Activated naive CD4-positive, alpha-beta T cell treated with anti-CD3 and anti-CD28 coated beads, Interleukin-2, amount 10 ng/mL, durations not matched to agents 7 days and 5 days (primary cell): ENCODE data around the gene TNNT3.
"Not testable (repeated sequence)": the region's sequence is repeated elsewhere in the genome, so short reads cannot be mapped to it uniquely, and the experiment has no call there.

Experiments used
- CTCF ChIA-PET: fragments of 350-600 bp; sonication (Branson Sonifier 250); formaldehyde crosslinking; loops from one replicate; lab custom pipeline; 2021; ENCODE audit warnings: antibody characterized with exemption; lab: Charles Lee
- DNase-seq: peaks from one replicate; pipeline ENCODE4 v3.0.0-alpha.2; 2020
- H3K27ac Mint-ChIP-seq: one replicate; pipeline ENCODE4 v1.8.0; 2021; ENCODE audit warnings: mild to moderate bottlenecking, moderate library complexity, mixed read lengths
- H3K27me3 Mint-ChIP-seq: one replicate; pipeline ENCODE4 v1.8.0; 2021; ENCODE audit warnings: mild to moderate bottlenecking, mixed read lengths
- H3K36me3 Mint-ChIP-seq: one replicate; pipeline ENCODE4 v1.8.0; 2021; ENCODE audit warnings: mixed read lengths
- H3K4me1 Mint-ChIP-seq: one replicate; pipeline ENCODE4 v1.8.0; 2021; ENCODE audit warnings: mixed read lengths
- H3K4me3 Mint-ChIP-seq: one replicate; pipeline ENCODE4 v1.8.0; 2021; ENCODE audit warnings: mild to moderate bottlenecking, moderate library complexity, mixed read lengths
- H3K9me3 Mint-ChIP-seq: one replicate; pipeline ENCODE4 v1.8.0; 2021; ENCODE audit warnings: mixed read lengths

Gene TNNT3

DNA sequence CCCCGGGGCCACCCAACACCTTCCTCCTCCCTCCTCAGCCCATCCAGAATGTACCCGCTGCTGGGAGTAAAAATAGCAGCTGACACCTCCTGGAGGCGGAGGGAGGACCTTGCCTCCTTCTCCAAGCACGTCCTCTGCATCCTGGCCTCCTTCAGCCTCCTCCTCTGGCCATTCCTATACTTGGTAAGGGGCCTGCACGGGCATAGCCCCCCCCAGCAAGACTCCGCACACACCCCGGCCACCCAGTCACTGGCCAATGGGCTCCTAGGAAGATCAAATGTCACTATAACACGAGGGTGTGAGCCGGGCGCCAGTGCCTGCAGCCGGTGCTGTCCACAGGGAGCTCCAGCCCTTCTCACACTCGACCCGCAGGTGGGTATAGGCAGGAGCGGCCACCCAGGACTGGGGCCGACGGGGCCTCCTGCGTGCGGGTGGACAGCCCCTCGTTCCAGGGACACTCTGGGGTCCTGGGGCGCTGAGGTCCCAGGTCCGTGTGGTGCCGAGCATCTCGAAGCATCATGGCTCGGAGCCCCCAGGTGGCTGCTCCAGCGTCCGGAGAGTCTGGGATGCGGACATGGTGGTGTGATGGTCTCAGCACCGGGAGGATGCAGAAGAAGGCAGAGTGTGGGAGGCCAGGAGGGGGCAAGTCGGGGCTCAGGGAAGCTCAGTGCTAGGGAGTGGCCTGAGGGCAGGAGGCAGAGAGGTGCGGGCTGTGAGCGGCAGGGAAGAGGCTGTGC, at the start of gene TNNT3:
Gene TNNT3 (plus strand): TSS at position 313 of the 737 bp plus-strand sequence. CDS start 3,172 bp downstream, outside the sequence.
- DNase-seq = no peak
- no peaks in the 10 kb centered on the region for H3K36me3 Mint-ChIP-seq
- peaks cover 44% of the 10 kb centered on the region for H3K27me3 Mint-ChIP-seq
- no peak within 1 kb of the TSS for H3K4me3 Mint-ChIP-seq
- H3K9me3 Mint-ChIP-seq = peaks cover 8% of the 10 kb centered on the region
- CTCF ChIA-PET = no interaction called here
- H3K27ac Mint-ChIP-seq = peak within 1 kb of the TSS; percentile 62
- peaks cover 16% of the 10 kb centered on the region for H3K4me1 Mint-ChIP-seq

DNA sequence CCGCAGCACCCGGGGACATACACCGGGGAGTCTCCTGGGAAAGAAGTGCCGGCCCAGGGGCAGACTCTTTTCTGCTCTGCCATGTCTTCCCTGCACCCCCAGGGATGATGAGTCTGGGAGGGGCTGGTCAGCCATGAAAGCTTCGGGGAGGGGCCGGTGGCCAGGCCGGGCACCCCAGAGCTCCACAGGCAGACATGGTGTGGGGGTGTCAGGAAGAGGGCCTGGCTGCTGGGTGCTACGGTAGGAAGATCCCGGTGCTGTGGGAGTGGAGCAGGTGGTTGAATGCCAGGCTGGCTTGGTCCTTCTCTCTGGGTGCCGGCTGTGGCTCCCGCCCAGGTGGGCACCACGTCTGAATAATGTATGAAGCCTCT, 49.2 kb upstream of the TNNT3 start:
- peak overlapping the region; percentile 77 for H3K27ac Mint-ChIP-seq
- peak overlapping the region; percentile 18 for H3K4me3 Mint-ChIP-seq
- H3K36me3 Mint-ChIP-seq = peaks cover 15% of the 10 kb centered on the region
- CTCF ChIA-PET = interaction anchor here (0.9 to 2.4 kb wide), 2 partner anchors 12 to 38 kb away, joined by 6 to 9 read pairs; no protein-coding TSS in a partner anchor
- no peaks in the 10 kb centered on the region for H3K9me3 Mint-ChIP-seq
- no peaks in the 10 kb centered on the region for H3K27me3 Mint-ChIP-seq
- no peak for DNase-seq
- H3K4me1 Mint-ChIP-seq = peaks cover 42% of the 10 kb centered on the region

DNA sequence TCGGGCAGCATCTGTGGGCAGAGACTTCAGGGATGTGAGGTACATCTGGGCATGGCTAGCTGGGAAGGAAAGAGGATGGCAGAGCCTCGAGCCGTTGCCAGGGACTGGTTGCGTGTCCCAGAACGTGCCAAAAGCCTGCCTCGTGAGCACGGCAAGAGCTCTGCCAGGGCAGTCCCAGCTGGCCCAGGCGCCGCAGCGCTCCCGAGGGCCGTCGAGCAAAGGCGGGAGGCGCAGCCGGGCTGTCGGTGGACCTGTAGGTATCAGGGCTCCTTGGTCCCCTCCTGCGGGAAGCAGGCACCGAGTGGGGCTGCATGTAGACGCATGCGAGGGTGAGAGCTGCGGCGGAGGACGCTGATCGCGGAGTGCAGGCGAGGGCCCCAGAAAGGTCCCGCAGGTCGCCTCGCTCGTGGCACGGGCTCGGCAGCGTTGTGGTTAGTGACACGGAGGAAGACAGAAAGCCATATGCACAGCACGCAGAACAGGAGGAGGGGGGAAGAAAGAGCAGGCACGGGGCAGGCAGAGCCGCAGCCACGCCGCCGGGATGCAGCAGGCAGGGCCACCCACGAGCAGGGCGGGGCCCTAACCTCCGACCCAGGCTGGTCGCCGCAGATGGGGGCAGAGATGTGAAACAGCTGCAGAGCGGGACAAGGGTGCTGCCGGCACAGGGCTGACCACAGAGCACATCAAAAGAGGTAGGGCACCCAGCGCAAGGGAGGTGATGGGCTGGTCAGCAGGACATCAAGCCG, 48.6 kb upstream of the TNNT3 start:
- CTCF ChIA-PET = interaction anchor here (2.4 kb wide), 1 partner anchor 12 kb away, joined by 9 read pairs; no protein-coding TSS in a partner anchor
- DNase-seq = peak; percentile 62
- peaks cover 43% of the 10 kb centered on the region for H3K4me1 Mint-ChIP-seq

DNA sequence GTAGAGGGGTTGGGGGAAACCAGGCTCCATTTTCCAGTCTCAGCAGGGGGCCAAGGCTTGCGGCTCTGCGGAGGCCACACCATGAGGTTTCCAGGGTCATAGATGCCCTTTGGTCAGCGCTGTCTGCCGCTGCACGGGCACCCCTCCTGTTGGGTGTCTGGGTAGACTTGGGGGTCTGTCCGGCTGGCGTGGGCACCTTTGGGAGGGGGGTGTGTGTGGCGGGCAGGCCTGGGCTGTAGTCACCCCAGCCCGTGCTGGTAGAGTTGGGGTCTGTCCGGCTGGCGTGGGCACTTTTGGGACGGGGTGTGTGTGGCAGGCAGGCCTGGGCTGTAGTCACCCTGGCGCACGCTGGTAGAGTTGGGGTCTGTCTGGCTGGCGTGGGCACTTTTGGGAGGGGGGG, 48.0 kb upstream of the TNNT3 start:
- CTCF ChIA-PET = interaction anchor here (2.4 kb wide), 1 partner anchor 11 kb away, joined by 9 read pairs; no protein-coding TSS in a partner anchor

More for the DNA sequence above, 48.6 kb upstream of the TNNT3 start:
- Mint-ChIP-seq H3K4me3 (peak overlapping the region; percentile 18), H3K27me3 (no peaks in the 10 kb centered on the region), H3K9me3 (no peaks in the 10 kb centered on the region), H3K36me3 (peaks cover 12% of the 10 kb centered on the region), H3K27ac (peak overlapping the region; percentile 77)

DNA sequence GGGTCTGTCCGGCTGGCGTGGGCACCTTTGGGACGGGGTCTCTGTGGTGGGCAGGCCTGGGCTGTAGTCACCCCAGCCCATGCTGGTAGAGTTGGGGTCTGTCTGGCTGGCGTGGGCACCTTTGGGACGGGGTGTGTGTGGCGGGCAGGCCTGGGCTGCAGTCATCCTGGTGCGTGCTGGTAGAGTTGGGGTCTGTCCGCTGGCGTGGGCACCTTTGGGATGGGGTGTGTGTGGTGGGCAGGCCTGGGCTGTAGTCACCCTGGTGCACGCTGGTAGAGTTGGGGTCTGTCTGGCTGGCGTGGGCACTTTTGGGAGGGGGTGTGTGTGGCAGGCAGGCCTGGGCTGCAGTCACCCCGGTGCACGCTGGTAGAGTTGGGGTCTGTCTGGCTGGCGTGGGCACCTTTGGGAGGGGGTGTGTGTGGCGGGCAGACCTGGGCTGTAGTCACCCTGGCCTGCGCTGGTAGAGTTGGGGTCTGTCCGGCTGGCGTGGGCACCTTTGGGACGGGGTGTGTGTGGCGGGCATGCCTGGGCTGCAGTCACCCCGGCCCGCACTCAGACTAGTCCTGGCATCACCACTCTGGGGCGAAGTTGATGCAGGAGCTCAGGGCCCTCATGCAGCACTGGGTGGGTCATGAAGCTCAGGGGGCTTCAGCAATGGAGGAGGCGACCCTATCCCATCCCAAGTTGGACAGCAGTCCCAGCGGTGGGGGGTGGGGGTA, 47.1 kb upstream of the TNNT3 start:
- CTCF ChIA-PET = interaction anchor here (1.0 kb wide), 1 partner anchor 180 kb away, joined by 3 read pairs; no protein-coding TSS in a partner anchor
- no peak for DNase-seq
- H3K4me3 Mint-ChIP-seq = no peak overlapping the region
- no peaks in the 10 kb centered on the region for H3K9me3 Mint-ChIP-seq
- no peaks in the 10 kb centered on the region for H3K27me3 Mint-ChIP-seq
- peaks cover 12% of the 10 kb centered on the region for H3K36me3 Mint-ChIP-seq
- H3K27ac Mint-ChIP-seq = no peak overlapping the region
- H3K4me1 Mint-ChIP-seq = peaks cover 43% of the 10 kb centered on the region

More for the DNA sequence above, 48.0 kb upstream of the TNNT3 start:
- DNase-seq = no peak
- Mint-ChIP-seq H3K36me3 (peaks cover 12% of the 10 kb centered on the region), H3K4me3 (no peak overlapping the region), H3K27ac (no peak overlapping the region), H3K4me1 (peaks cover 43% of the 10 kb centered on the region), H3K9me3 (no peaks in the 10 kb centered on the region), H3K27me3 (no peaks in the 10 kb centered on the region)

DNA sequence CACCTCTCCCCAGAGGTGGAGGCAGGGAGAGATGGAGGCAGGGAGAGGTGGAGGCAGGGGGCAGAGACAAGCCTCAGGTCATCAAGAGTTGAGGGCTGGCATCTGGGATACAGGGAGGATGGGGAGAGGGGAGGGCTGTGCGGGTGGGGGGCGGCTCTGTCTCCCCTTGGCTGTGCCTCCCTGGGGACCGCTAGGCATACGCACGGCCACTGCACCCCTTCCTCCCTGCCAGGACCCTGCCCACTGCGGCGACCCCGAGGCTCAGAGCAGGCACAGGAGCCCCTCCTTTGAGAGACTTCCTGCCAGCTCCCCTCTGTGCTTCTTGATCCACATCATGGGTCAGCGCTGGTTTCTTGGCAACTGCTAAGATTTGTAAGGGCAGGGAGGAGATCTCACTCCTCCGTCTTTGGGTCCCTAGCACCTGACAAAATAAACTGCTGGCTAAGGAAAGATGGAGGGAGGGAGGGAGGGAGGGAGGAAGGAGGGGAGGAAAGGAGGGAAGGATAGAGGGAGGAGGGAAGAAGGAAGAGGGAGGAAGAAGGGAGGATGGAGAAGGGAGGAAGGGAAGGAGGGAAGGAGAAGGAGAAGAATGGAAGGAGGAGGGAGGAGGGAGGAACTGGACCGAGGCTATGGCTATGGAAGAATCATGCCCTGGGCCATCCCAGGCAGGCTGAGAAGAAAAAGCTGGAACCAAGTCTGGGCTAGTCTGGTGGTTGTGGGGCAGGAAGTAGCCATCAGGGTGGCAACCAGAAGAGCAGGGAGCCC, 46.3 kb upstream of the TNNT3 start:
- Mint-ChIP-seq H3K27me3 (no peaks in the 10 kb centered on the region), H3K4me3 (no peak overlapping the region), H3K4me1 (peaks cover 45% of the 10 kb centered on the region), H3K9me3 (no peaks in the 10 kb centered on the region), H3K36me3 (peaks cover 12% of the 10 kb centered on the region), H3K27ac (peak overlapping the region; percentile 60)
- CTCF ChIA-PET = interaction anchor here (1.0 kb wide), 1 partner anchor 180 kb away, joined by 3 read pairs; no protein-coding TSS in a partner anchor
- DNase-seq = no peak

DNA sequence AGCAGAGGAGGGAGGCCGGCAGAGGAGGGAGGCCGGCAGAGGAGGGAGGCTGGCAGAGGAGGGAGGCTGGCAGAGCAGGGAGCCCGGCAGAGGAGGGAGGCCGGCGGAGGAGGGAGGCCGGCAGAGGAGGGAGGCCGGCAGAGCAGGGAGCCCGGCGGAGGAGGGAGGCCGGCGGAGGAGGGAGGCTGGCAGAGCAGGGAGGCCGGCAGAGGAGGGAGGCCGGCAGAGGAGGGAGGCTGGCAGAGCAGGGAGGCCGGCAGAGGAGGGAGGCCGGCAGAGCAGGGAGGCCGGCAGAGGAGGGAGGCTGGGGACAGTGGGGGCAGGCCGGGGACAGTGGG, 45.7 kb upstream of the TNNT3 start:
- H3K4me3 Mint-ChIP-seq, H3K9me3 Mint-ChIP-seq, CTCF ChIA-PET, H3K27me3 Mint-ChIP-seq, DNase-seq: not testable (repeated sequence)
- peak overlapping the region; percentile 60 for H3K27ac Mint-ChIP-seq
- peaks cover 12% of the 10 kb centered on the region for H3K36me3 Mint-ChIP-seq
- H3K4me1 Mint-ChIP-seq = peaks cover 44% of the 10 kb centered on the region

DNA sequence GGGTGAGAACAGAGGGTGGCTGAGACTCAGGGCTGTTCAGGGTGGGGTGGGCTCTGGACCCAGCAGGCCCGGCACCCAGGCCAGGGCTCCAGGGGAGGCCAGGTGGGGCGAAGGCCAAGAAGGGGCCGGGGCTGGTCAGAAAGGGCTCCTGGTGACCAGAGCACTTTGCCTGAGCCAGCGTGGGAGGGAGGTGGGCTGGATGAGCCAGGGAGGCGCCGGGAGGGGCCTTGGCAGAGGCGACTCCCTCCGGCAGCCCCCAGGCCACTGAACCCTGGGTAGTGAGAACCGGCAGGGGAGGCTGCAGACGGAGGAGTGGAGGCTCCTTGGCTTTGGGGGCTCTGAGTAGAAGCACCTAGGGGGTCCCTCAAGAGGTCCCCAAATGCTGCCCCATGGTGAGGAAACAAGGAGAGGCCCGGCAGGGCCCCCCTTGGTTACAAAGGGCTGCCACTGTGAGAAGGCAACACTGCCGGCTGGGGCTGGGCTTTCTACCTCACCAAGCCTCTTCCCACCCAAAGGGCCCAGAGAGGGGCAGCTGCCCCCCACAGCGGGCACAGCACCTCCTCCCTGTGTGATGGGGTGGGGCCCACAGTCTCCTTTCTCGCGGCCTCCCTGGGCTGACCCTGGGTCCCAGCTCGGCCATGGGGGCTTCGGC, 44.9 kb upstream of the TNNT3 start:
- H3K4me1 Mint-ChIP-seq = peaks cover 37% of the 10 kb centered on the region
- H3K27ac Mint-ChIP-seq, DNase-seq, H3K9me3 Mint-ChIP-seq, H3K27me3 Mint-ChIP-seq, H3K4me3 Mint-ChIP-seq: not testable (repeated sequence)
- peaks cover 12% of the 10 kb centered on the region for H3K36me3 Mint-ChIP-seq
- CTCF ChIA-PET = interaction anchor here (1.2 to 2.2 kb wide), 2 partner anchors 14 to 25 kb away, joined by 3 to 5 read pairs; no protein-coding TSS in a partner anchor

DNA sequence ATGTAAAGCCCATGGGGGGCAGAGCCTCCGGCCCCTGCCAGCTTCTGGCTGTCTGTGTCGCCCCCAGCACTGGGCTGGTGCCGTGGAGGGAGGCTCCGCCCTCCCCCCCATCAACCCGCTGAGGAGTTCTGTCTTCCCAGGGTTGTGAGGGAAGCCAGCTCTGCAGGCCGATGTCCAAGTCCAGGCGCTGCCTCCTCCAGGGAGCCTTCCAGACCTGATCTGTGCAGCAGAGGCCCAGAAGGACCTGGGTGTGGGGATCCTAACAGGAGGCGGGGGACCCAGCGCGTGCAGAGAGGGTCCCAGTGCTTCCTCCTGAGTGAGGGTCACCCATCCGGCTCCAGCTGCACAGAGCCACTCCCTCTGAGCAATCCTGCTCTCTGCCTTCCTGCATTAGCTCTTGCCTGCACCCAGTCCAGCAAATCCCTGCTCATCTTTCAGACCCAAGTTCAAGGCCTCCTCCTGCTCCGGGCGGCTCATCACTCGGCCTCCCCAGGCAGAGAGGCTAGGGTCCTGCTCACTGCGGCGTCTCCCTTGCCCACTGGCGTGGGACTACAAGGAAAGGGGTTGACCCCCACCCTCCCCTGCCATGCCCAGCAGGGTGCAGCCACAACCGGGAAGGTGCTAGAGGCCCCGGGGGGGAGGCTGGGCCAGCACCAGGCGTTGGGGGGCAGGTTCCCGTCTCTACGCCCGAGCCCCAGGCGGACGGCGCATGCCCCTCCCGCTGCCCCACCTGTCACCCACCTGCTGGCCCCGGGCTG, 44.2 kb upstream of the TNNT3 start:
- Mint-ChIP-seq H3K27me3 (no peaks in the 10 kb centered on the region), H3K36me3 (peaks cover 9% of the 10 kb centered on the region), H3K4me3 (no peak overlapping the region), H3K27ac (no peak overlapping the region), H3K4me1 (peaks cover 30% of the 10 kb centered on the region), H3K9me3 (no peaks in the 10 kb centered on the region)
- CTCF ChIA-PET = interaction anchor here (1.2 to 2.2 kb wide), 2 partner anchors 13 to 26 kb away, joined by 3 to 5 read pairs; no protein-coding TSS in a partner anchor
- no peak for DNase-seq

DNA sequence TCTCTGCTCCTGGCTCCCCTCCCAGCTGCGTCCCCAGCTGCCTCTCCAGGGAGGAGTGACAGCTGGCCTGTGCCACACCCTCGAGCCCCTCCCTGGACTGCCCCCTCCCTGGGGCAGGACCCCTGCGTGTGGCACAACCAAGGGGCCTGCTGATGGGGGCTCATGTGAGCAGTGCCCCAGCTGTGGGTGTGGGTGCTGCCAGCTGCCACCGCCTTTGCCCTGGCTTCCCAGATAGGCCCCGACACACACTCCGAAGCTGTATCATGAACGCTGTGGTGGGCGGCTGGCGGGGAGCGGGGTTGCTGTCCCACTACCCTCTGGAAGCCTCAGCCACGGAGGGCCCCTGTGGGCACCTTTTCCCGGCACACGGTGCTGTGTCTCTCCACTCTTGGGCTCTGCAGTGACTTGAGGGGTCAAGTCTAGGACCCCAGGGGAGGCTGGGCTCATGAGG, 43.6 kb upstream of the TNNT3 start:
- H3K27ac Mint-ChIP-seq = not testable (repeated sequence)

DNA sequence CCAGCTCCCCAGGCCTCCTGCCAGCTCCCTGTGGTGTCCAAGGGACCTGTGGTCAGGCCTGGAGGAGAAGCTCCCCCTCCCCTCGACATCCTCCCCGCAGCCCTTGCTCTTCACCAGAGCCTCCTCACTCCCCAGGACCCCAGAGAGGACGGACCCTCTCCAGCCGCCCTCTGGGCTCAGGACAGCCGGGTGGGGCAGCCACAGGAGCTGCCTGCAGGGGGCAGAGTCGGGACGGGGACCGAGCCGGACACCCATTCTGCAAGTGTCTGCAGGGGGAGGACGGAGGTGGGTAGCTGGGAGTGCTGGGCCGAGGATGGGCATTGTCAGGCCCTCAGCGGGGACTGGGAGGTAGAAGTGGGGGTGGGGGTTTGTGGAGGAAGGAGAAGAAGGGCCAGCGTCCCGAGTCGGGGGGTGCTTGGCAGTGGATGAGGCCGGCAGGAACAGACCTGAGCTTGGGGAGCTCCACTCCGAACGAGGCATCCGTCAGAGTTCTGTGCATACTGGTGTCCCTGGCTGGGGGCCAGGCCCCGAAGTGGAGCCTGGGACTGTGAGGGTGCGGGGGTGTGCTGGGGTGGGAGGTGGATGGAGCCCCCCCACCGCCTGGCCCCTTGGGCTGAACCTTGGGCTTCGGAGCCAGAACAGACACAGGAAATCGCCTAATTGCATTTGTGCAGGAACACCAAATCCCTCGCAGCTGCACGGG, 43.0 kb upstream of the TNNT3 start:
- H3K9me3 Mint-ChIP-seq = no peaks in the 10 kb centered on the region
- peak; percentile 26 for DNase-seq
- H3K36me3 Mint-ChIP-seq = no peaks in the 10 kb centered on the region
- peaks cover 25% of the 10 kb centered on the region for H3K4me1 Mint-ChIP-seq
- H3K4me3 Mint-ChIP-seq = no peak overlapping the region
- CTCF ChIA-PET = interaction anchor here (0.5 to 2.2 kb wide), 3 partner anchors 12 to 69 kb away, joined by 3 to 5 read pairs (median 5); no protein-coding TSS in a partner anchor
- no peaks in the 10 kb centered on the region for H3K27me3 Mint-ChIP-seq
- no peak overlapping the region for H3K27ac Mint-ChIP-seq

More for the DNA sequence above, 43.6 kb upstream of the TNNT3 start:
- CTCF ChIA-PET = interaction anchor here (1.2 to 2.2 kb wide), 2 partner anchors 12 to 27 kb away, joined by 3 to 5 read pairs; no protein-coding TSS in a partner anchor
- H3K36me3 Mint-ChIP-seq, H3K9me3 Mint-ChIP-seq, H3K4me3 Mint-ChIP-seq, H3K27me3 Mint-ChIP-seq: not testable (repeated sequence)
- peaks cover 29% of the 10 kb centered on the region for H3K4me1 Mint-ChIP-seq
- peak; percentile 8 for DNase-seq
